PFSK-1 (cell line): ENCODE data around the gene CYP2W1.

Source experiments
- FOXP2 ChIP-seq: optimal IDR thresholded peaks from 2 replicates; pipeline ENCODE3; 2011; ENCODE audit warnings: borderline replicate concordance, control low read depth, inconsistent platforms; ENCODE audit not compliant: insufficient read depth; ENCODE audit errors: extremely low read length, extremely low read depth
- POLR2AphosphoS5 ChIP-seq: IDR thresholded peaks from 2 replicates; pipeline ENCODE4 v1.6.1; 2012; ENCODE audit warnings: low read depth, mild to moderate bottlenecking, control low read depth, low read length, moderate library complexity
- SIN3A ChIP-seq: IDR thresholded peaks from 2 replicates; pipeline ENCODE4 v1.6.1; 2012; ENCODE audit warnings: mild to moderate bottlenecking, low read length, moderate library complexity, borderline replicate concordance; ENCODE audit not compliant: insufficient read depth
- TAF1 ChIP-seq: IDR thresholded peaks from 2 replicates; pipeline ENCODE4 v1.6.1; 2012; ENCODE audit warnings: low read length, control low read depth, borderline replicate concordance; ENCODE audit not compliant: insufficient read depth
- TF ChIP-seq, protein P1 (sequence below), 2 experiments: IDR thresholded peaks; 2 replicates each; pipeline versions ENCODE4 v1.6.1 to v1.8.0; 2011 to 2012; ENCODE audit warnings: low read depth in 2 of 2, low read length in 2 of 2, control low read depth in 1 of 2, inconsistent platforms in 1 of 2, mild to moderate bottlenecking in 1 of 2, moderate library complexity in 1 of 2; ENCODE audit not compliant: insufficient read depth in 1 of 2

Gene CYP2W1

DNA sequence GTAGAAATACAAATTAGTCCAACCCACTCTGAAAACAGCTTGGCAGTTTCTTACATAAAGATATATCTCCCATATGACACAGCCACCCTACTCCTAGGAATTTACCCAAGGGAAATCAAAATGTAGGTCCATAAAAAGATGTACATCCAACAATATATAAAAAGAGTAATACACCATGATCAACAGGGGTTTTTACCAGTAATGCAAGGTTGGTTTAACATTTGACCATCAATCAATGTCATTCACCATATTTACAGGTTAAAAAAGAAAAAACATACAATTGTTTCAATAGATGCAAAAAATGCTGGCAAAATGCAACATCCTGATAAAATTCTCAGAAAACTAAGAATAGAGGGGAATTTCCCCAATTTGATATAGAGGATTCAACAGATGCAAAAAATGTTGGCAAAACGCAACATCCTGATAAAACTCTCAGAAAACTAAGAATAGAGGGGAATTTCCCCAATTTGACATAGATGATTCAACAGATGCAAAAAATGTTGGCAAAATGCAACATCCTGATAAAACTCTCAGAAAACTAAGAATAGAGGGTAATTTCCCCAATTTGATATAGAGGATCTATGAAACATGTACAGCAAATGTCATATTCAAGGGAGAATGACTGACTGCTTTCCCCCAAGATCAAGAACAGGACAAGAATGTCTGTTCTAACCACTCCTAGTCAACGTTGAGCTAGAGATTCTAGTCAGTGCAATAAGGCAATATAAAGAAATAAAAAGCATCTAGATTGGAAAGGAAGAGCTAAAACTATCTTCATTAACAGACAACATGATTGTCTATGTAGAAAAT, 42.2 kb upstream of the CYP2W1 start:
- TF ChIP-seq FOXP2 (no peak), TAF1 (no peak)

DNA sequence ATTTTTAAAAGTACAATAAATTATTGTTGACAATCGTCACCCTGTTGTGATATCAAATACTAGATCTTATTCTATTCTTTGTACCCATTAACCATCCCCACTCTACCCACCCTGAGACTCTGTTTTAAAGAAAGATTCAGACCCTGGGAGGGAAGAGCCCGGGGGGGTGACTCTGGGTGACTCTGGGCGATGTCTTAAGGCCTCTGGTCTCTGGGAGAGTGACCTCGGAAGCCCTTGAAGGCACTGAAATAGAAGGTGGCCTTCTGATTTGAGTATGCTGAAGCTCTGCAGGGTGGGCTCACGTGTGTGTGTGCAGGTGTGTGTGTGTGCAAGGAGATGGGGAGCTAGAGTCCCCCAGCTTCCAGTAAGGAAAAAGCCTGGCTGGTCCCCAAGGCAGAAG, 38.2 kb upstream of the CYP2W1 start:
- TF ChIP-seq POLR2AphosphoS5 = no peak
- TF ChIP-seq, protein P1, sequence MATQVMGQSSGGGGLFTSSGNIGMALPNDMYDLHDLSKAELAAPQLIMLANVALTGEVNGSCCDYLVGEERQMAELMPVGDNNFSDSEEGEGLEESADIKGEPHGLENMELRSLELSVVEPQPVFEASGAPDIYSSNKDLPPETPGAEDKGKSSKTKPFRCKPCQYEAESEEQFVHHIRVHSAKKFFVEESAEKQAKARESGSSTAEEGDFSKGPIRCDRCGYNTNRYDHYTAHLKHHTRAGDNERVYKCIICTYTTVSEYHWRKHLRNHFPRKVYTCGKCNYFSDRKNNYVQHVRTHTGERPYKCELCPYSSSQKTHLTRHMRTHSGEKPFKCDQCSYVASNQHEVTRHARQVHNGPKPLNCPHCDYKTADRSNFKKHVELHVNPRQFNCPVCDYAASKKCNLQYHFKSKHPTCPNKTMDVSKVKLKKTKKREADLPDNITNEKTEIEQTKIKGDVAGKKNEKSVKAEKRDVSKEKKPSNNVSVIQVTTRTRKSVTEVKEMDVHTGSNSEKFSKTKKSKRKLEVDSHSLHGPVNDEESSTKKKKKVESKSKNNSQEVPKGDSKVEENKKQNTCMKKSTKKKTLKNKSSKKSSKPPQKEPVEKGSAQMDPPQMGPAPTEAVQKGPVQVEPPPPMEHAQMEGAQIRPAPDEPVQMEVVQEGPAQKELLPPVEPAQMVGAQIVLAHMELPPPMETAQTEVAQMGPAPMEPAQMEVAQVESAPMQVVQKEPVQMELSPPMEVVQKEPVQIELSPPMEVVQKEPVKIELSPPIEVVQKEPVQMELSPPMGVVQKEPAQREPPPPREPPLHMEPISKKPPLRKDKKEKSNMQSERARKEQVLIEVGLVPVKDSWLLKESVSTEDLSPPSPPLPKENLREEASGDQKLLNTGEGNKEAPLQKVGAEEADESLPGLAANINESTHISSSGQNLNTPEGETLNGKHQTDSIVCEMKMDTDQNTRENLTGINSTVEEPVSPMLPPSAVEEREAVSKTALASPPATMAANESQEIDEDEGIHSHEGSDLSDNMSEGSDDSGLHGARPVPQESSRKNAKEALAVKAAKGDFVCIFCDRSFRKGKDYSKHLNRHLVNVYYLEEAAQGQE (IDR thresholded peaks at IDR 0.05; ENCODE audit: insufficient read depth in 1 of 2, low read depth in 2 of 2, low read length in 2 of 2) = no peak
- TF ChIP-seq TAF1 = no peak
- no peak for TF ChIP-seq FOXP2
- TF ChIP-seq SIN3A = no peak

DNA sequence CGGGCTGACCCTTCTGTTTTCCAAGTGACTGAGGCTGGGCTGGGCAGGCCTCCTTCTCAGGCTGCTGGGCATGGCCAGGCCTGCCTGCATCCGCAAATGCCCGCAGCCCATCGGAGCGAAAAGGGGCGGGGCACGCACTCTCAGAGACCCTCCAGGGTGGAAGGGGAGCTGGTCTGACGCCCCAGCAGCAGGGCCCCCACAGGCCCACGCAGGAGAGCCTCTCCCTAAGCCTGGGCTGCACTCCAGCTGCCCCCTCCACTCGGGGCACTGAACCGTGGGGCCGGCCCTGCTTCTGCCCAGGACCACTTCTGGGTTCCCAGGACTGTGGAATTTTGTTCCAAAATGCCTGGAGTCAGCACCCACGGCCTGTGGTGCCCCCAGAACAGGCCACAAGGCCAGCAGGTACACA, 37.8 kb upstream of the CYP2W1 start:
- TF ChIP-seq SIN3A (no peak), POLR2AphosphoS5 (no peak), FOXP2 (no peak), TAF1 (no peak)
- TF ChIP-seq, protein P1 (IDR thresholded peaks at IDR 0.05; ENCODE audit: insufficient read depth in 1 of 2, low read depth in 2 of 2, low read length in 2 of 2) = no peak

DNA sequence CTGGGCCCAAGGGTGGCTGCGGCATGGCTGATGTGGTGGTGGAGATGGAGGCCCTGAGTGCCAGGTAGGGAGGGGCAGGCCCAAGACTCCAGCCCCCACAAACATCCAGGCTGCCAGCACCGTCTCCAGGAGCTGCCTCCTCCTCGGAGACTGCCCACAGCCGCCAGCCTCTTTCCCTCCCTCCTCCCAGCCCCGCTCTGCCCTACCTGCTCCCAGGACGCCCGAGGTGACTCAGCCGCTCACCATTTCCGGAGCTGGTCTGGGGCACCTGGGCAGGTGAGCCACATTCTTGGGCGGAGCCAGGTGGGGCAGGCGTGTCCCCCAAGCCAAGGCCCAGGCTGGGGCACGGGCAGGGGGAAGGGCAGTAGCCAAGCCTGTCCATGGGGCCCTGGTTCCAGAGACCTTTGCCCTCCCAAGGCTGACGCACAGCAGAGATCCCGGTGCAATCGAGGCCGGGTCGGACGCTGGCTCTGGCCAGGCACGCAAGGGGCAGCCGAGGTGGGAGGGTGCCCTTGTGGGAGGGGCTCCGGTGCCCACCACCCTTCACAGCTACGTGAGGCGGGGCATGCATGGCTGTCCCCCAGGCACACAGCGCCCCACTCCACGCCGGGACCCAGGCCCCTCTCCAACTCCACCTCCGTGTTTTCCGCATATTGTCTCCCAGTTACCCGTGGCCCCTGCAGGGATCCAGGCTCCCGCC, 37.3 kb upstream of the CYP2W1 start:
- TF ChIP-seq FOXP2 = no peak
- no peak for TF ChIP-seq POLR2AphosphoS5

DNA sequence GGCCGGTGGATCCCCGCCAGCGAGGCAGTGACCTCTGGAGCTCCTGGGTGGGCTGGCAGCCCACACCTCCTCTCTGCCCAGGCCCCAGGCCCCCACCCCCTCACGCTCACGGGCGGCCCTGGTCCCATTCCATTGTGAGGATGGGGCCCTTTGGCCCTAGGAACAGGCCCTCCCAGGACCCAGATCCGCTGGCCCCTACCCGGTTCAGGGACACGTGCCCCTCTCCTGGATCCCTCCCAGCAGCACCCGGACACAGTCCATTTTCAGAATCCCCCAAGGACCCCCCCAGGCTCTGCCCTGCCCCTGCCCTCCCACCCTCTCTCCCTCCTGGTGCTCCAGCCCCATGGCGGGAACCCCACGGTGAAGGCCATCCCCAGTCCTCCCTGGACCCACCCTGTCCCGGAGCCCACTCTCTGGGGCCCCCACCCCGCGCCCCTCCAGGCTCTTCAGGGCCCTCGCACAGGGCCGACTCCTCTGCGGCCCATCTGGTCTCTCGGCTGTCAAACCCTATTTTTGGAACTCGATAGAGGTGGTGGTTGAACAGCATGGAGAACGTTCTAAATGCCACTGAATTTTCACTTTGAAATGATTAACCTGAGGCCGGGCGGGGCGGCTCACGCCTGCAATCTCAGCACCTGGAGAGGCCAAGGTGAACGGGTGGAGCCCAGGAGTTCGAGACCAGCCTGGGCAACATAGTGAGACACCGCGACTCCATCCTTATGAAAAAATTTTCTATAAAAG, 36.6 kb upstream of the CYP2W1 start:
- TF ChIP-seq POLR2AphosphoS5 (no peak), FOXP2 (no peak), SIN3A (no peak), TAF1 (no peak)
- TF ChIP-seq, protein P1 (IDR thresholded peaks at IDR 0.05; ENCODE audit: insufficient read depth in 1 of 2, low read depth in 2 of 2, low read length in 2 of 2) = no peak
